GM19035 (cell line): ENCODE results near the gene EIF5B.
"Not testable (repeated sequence)": the region's sequence is repeated elsewhere in the genome, so short reads cannot be mapped to it uniquely, and the experiment has no call there.

Source experiments
- ATAC-seq: cut with Tn5 transposase; IDR thresholded peaks from one replicate; pipeline ENCODE4 v1.9.1; 2021; ENCODE audit not compliant: unreplicated experiment

EIF5B gene

GRCh38 chr2:99337113-99338028, at the start of gene EIF5B:
EIF5B (plus strand) TSS chr2:99337389; CDS start chr2:99337555, 166 bp downstream.
- peak; percentile 55 for ATAC-seq

GRCh38 chr2:99297994-99298393, 39.2 kb upstream of the EIF5B start:
- no peak for ATAC-seq

- no peak for ATAC-seq
These were observed 37.6 kb upstream of the EIF5B start for GRCh38 chr2:99299580-99299979.

GRCh38 chr2:99301097-99301496, 36.1 kb upstream of the EIF5B start, which contains the start of gene LYG1:
LYG1 (minus strand) TSS chr2:99301197; CDS start chr2:99295670, 5,527 bp downstream.
- not testable (repeated sequence) for ATAC-seq

GRCh38 chr2:99317161-99317872, 19.9 kb upstream of the EIF5B start:
- no peak for ATAC-seq

GRCh38 chr2:99317873-99318200, 19.4 kb upstream of the EIF5B start:
- not testable (repeated sequence) for ATAC-seq

- ATAC-seq, result no peak
These were observed 11.8 kb upstream of the EIF5B start for GRCh38 chr2:99325384-99325783.

- peak; percentile 74 for ATAC-seq
These were observed 1.0 kb upstream of the EIF5B start, which contains the start of gene TXNDC9 for GRCh38 chr2:99335911-99336803. TXNDC9 (minus strand) TSS chr2:99336333; CDS start chr2:99333210, 3,123 bp downstream.

GRCh38 chr2:99336804-99337112, 431 bp upstream of the EIF5B start:
- ATAC-seq, result peak; percentile 10

GRCh38 chr2:99338029-99338585, 918 bp downstream of the EIF5B start:
- no peak for ATAC-seq

- ATAC-seq, result no peak
These were observed 3.6 kb downstream of the EIF5B start for GRCh38 chr2:99340669-99341236.

GRCh38 chr2:99342536-99342935, 5.3 kb downstream of the EIF5B start:
- ATAC-seq, result no peak

GRCh38 chr2:99345446-99345845, 8.3 kb downstream of the EIF5B start:
- ATAC-seq, result not testable (repeated sequence)

- ATAC-seq, result no peak
These were observed 9.0 kb downstream of the EIF5B start for GRCh38 chr2:99346218-99346617.

GRCh38 chr2:99348173-99348572, 11.0 kb downstream of the EIF5B start:
- no peak for ATAC-seq

GRCh38 chr2:99350194-99350593, 13.0 kb downstream of the EIF5B start:
- ATAC-seq, result no peak

GRCh38 chr2:99354070-99354469, 16.9 kb downstream of the EIF5B start:
- no peak for ATAC-seq

GRCh38 chr2:99354825-99355224, 17.6 kb downstream of the EIF5B start:
- not testable (repeated sequence) for ATAC-seq

- ATAC-seq, result no peak
These were observed 19.7 kb downstream of the EIF5B start for GRCh38 chr2:99356853-99357252.

- no peak for ATAC-seq
These were observed 28.5 kb downstream of the EIF5B start for GRCh38 chr2:99365661-99366060.
